ENCODE data around the gene SPATA16.
"Not testable (repeated sequence)": the region's sequence is repeated elsewhere in the genome, so short reads cannot be mapped to it uniquely, and the experiment has no call there.

Gene SPATA16

GRCh38 chr3:173003471-173003870, 137.6 kb downstream of the SPATA16 start:
- no peak for DNase-seq

GRCh38 chr3:173001622-173002021, 139.4 kb downstream of the SPATA16 start:
- DNase-seq, result no peak

DNA sequence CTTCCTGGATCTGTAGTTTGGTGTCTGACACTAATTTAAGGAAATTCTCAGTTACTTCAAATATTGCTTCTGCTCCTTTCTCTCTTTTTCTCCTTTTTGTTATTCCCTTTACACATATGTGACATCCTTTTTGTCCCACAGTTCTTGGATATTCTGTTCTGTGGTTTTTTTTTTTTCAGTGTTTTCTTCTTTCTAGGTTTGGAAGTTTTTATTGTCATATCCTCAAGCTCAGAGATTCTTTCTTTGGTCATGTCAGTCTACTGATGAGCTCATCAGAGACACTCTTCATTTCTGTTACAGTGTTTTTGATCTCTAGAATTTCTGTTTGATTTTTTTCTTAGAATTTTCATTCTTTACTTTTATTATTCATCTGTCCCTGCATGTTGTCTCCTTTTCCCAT, 140.5 kb downstream of the SPATA16 start:
- no peak for DNase-seq

GRCh38 chr3:172993412-172993811, 147.6 kb downstream of the SPATA16 start:
- no peak for DNase-seq

DNA sequence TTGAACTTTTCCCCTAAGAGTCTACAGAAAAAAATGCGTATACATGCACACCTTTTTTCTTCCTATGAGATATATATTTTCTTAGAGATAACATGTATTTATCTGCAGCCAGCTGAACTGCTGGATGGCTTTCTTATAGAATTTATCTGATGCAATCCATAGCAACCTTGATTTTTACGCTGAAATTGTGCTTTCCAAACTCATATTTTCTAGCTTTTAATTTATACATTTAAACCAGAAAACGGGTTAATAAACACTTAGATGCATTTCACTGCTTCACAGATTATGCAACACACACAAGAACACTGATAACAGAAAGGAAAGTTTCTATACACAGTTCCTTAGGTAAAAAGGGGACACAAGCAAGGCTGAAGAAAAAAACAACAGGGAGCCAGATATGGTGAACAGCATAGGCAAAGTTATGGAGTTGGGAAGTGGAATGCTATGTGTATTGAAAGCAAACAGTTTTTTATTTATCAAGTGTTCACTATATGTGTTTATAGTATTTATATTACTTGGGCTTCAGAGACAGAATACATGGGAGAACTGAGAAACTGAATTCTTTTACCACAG, 149.5 kb downstream of the SPATA16 start:
- DNase-seq, result no peak

GRCh38 chr3:172989373-172989772, 151.7 kb downstream of the SPATA16 start:
- DNase-seq, result no peak

DNA sequence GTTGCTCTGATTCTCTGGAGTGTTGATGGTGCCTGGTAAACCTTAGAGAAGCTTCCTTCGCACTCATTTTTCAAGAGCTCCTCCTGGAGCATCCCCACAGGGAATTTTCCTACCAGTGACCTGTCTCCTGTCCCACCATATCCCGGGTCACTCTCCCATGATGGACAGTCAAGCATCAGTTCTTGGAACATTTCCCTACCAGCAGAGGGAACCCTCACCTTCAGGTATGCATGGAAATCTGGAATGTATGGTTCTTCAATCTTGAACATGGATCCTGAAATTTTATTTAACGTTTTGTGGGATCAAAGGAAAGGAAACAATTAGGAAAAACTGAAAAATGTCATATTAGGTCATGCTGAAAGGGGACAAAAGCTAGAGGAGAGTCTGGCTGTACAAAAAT, 153.8 kb downstream of the SPATA16 start:
- DNase-seq, result no peak

DNA sequence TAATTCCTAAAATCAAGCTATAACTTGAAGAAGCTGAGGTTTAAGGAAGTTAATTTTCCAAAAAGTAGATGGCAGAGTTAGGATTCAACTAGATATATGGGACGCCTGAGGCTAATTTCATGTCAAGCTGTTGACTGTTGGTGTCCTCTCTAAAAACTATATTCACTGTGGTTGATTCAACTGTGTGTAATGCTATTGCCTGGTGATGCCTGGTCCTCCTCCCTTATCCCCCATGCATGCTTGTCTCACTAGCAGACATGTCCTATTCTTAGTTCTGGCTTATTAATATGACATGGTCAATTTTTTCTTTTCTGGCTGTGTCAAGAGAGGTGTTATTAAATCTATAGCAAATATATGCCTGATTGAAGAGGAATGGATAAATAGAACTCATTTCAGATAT, 156.1 kb downstream of the SPATA16 start:
- no peak for DNase-seq

GRCh38 chr3:172982736-172983364, 158.2 kb downstream of the SPATA16 start:
- no peak for DNase-seq

DNA sequence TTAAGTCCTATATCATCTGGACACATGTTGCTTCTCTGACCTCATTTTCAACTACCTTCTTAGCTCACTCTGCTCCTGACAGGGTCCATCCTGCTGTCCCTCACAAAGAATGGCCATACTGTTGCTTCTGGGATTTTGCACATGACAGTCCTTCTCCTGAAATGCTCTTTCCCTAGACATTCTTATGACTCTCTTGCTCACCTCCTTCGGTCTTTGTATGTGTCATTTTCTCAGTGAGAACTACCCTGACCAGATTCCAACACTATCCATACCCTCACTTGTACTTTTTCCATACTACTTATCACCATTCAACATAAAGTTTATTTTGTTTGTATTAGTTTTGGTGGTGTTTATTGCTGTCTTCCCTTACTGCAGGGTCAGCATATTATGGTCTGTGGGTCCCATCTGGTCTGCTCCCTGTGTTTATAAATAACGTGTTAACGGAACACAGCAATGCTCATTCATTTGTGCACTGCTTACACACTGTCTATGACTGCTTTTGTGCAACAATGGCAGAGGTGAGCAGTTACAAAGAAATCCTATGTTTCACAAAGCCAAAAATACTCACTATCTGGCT, 159.5 kb downstream of the SPATA16 start:
- no peak for DNase-seq

GRCh38 chr3:172980849-172981248, 160.2 kb downstream of the SPATA16 start:
- no peak for DNase-seq

DNA sequence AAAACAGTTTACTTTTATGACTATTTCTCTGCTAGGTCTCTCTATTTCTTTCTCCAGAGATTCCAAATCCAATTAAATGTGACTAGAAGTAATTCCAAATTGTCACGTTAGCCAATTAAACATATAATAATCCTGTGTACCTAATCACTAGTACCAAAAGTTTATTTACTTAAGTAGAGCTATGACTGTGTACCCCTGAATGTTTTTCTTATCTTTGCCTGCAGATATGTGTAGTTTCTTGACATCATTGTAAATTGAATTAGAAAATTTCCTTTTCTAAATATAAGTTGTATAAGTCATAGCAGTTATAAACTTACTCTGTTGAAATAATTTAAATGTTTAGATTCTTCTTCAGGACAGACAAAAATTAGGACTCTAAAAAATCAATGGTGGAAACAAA, 163.3 kb downstream of the SPATA16 start:
- DNase-seq, result no peak

GRCh38 chr3:172974969-172975368, 166.1 kb downstream of the SPATA16 start:
- no peak for DNase-seq

DNA sequence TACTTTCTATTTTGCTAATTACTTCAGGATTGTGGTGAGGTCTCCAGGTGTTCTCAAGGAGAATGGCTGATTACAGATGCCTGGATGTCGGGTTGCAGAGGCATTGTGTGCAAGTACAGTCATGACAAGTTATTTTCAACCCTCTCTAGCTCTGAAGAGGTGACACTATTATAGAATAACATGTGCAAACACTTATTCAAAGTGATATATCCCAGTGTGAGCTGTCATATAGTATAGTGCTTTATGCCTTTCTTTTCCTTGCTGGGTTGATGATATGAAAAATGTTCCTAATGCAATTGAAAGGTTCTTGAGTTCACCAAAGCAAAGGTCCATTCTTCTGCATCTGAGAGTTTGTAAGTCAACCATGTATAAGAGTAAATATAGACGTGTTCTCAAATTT, 167.2 kb downstream of the SPATA16 start:
- DNase-seq, result no peak

DNA sequence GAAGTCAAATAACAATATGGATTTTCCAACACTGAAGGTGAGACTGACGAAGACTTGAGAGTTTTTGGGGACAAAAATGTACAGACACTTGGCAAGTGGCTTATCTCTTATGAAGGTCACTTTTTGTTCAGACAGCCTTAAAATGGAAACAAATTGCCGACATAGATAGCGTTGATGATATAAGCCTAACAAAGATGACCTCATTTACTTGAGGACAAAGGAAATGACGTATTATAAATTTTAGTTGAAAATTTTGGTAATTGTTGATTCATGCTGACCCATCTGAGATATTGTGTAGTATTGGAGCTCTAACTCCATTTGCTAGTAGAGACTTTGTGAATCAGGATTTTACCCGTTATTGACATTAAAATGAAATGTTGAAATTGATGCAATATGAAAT, 168.3 kb downstream of the SPATA16 start:
- DNase-seq, result no peak

- no peak for DNase-seq
Measured at GRCh38 chr3:172972067-172972466, 169.0 kb downstream of the SPATA16 start.

- no peak for DNase-seq
Measured at GRCh38 chr3:172968646-172969045, 172.4 kb downstream of the SPATA16 start.

DNA sequence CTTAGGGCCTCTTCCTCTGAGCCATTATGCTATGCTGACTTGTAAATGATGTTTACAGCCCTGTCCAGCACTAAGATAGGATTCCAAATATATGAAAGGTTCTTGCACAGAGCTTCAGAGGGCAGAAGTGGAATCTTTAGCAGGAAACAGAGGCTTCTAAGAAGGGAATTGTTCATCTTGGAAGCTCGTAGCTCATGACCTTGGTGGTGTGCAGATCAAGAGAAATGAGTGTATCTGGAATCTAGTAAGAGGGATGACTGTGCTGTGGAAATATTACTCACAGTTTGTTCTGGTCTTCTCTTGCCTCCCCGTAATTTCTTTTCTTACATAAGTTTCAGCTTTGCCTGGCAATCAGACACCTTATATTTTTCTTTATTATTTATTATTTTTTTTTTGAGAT, 175.8 kb downstream of the SPATA16 start:
- DNase-seq, result no peak

DNA sequence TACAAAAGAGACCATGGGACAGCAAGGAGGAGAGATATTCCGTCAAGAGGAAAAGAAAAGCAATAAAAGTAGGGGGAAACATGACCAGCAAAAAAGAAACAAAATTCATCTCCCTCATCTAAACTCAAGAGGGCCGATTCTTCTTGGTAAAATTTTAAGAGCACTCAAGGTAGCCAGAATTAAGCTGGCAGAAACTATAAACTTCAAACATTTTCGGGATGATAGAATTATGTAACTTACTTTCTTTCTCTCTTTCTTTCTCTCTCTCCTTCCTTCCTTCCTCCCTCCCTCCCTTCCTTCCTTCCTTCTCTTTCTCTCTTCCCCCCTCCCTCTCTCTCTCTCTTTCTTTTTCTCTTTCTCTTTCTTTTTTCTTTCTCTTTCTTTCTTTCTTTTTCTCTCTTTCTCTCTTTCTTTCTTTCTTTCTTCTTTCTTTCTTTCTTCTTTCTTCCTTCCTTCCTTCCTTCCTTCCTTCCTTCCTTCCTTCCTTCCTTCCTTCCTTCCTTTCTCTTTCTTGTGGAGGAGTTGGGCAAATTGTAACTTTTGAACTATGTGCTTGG, 180.3 kb downstream of the SPATA16 start:
- DNase-seq, result not testable (repeated sequence)

- no peak for DNase-seq
Measured at GRCh38 chr3:172958565-172958964, 182.5 kb downstream of the SPATA16 start.

DNA sequence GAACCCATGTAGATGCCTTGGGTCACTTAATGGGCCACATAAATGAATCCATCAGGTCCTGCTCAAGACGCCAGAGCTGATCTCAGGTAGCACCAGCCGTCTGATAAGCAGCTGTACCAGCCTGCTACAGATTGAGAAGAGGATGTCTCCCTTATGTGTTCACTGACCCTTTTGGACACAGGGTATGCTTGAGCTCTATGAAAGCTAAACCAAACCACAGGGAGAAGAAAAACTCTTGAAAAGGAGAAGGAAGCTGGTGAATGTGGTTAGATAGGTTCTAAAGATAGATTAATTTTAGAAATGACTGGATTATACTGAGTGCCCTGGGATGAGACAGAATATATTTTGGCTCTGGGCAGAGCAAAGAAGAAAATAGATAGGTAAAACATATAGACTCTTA, 187.5 kb downstream of the SPATA16 start:
- DNase-seq, result no peak

- DNase-seq, result no peak
Measured at GRCh38 chr3:172951511-172951910, 189.5 kb downstream of the SPATA16 start.

- no peak for DNase-seq
Measured at GRCh38 chr3:172946061-172946460, 195.0 kb downstream of the SPATA16 start.

- DNase-seq, result no peak
Measured at GRCh38 chr3:172939651-172940293, 201.3 kb downstream of the SPATA16 start.

All from activated CD4-positive, alpha-beta T cell treated with anti-CD3 and anti-CD28 coated beads, Interleukin-2, amount 50 U/mL, for 4 hours (primary cell).